Kidney epithelial cell (primary cell): ENCODE measurements around the gene MMP2. TPM values are rescaled to one million over a fixed set of nuclear protein-coding genes. Genes with fewer than 3 reads are reported as not detected.

Experiments
- DNase-seq: peaks from one replicate; pipeline ENCODE4 v3.0.0-alpha.2; 2010; ENCODE audit warnings: low read depth
- H3K27me3 ChIP-seq: 2 replicates; pipeline ENCODE4 v1.6.0; 2011; ENCODE audit warnings: low read length; ENCODE audit not compliant: control insufficient read depth, insufficient read depth
- H3K36me3 ChIP-seq: 2 replicates; pipeline ENCODE4 v1.5.1; 2011; ENCODE audit warnings: low read length; ENCODE audit not compliant: control insufficient read depth, insufficient read depth
- H3K4me3 ChIP-seq: 2 replicates; pipeline ENCODE4 v1.5.1; 2011; ENCODE audit warnings: low read depth, mild to moderate bottlenecking, control low read depth, low read length
- CTCF ChIP-seq: IDR thresholded peaks from 2 replicates; pipeline ENCODE4 v1.5.1; 2011; ENCODE audit warnings: mild to moderate bottlenecking, moderate library complexity, low read length, control low read depth, inconsistent platforms; ENCODE audit not compliant: insufficient read depth, poor library complexity, severe bottlenecking
- total RNA-seq: library from RNA; depleted of rRNA; stranded (reverse); fragments of >200 nt; gene quantifications from 2 replicates; pipeline ENCODE4 v1.2.3, GENCODE V29; 2015

MMP2 gene
- total RNA-seq, 1 donor from 2014 or later: 188 TPM

- DNase-seq: no peak
- no peak overlapping the region for H3K4me3 ChIP-seq
- no peak for TF ChIP-seq CTCF
- H3K36me3 ChIP-seq: no peaks in the 10 kb centered on the region
- H3K27me3 ChIP-seq: no peaks in the 10 kb centered on the region
Observed at GRCh38 chr16:55437625-55438024, 41.4 kb upstream of the MMP2 start.

GRCh38 chr16:55438281-55438680 lies 40.7 kb upstream of the MMP2 start:
- DNase-seq: no peak
- Histone ChIP-seq H3K27me3 (no peaks in the 10 kb centered on the region), H3K36me3 (no peaks in the 10 kb centered on the region), H3K4me3 (no peak overlapping the region)
- no peak for TF ChIP-seq CTCF

- Histone ChIP-seq H3K36me3 (no peaks in the 10 kb centered on the region), H3K27me3 (no peaks in the 10 kb centered on the region), H3K4me3 (no peak overlapping the region)
- no peak for TF ChIP-seq CTCF
- no peak for DNase-seq
Observed at GRCh38 chr16:55439101-55439690, 39.8 kb upstream of the MMP2 start.

GRCh38 chr16:55443434-55444346 lies 35.3 kb upstream of the MMP2 start:
- H3K27me3 ChIP-seq: no peaks in the 10 kb centered on the region
- DNase-seq: no peak
- no peak for TF ChIP-seq CTCF
- no peaks in the 10 kb centered on the region for H3K36me3 ChIP-seq
- no peak overlapping the region for H3K4me3 ChIP-seq

GRCh38 chr16:55444754-55445485 lies 34.1 kb upstream of the MMP2 start:
- Histone ChIP-seq H3K4me3 (no peak overlapping the region), H3K27me3 (no peaks in the 10 kb centered on the region), H3K36me3 (no peaks in the 10 kb centered on the region)
- TF ChIP-seq CTCF: no peak
- DNase-seq: no peak
